H9 (cell line): ENCODE data around the gene SMPD4. TPM values are rescaled to one million over a fixed set of nuclear protein-coding genes. Genes with fewer than 3 reads are reported as not detected.
A peak's percentile ranks its signal among the peaks of the same experiment; 100 is the strongest.
"Not testable (repeated sequence)": the region's sequence is repeated elsewhere in the genome, so short reads cannot be mapped to it uniquely, and the experiment has no call there.

Experiments
- DNase-seq: peaks from one replicate; pipeline ENCODE4 v3.0.0-alpha.2; 2017
- H2AFZ ChIP-seq: one replicate; pipeline ENCODE4 v1.6.1; 2013; ENCODE audit warnings: mild to moderate bottlenecking, low read length, control low read depth, moderate library complexity
- H2AK5ac ChIP-seq: 2 replicates; pipeline ENCODE4 v1.6.1; 2013; ENCODE audit warnings: low read length, control low read depth, mixed read lengths; ENCODE audit not compliant: insufficient read length
- H2BK120ac ChIP-seq: one replicate; pipeline ENCODE4 v1.6.1; 2013; ENCODE audit warnings: low read depth, mild to moderate bottlenecking, low read length, control low read depth, inconsistent platforms; ENCODE audit not compliant: poor library complexity, severe bottlenecking
- H2BK12ac ChIP-seq: 2 replicates; pipeline ENCODE4 v1.6.1; 2013; ENCODE audit warnings: low read length, control low read depth, mixed read lengths, low read depth; ENCODE audit not compliant: insufficient read length
- H2BK15ac ChIP-seq: 2 replicates; pipeline ENCODE4 v1.6.1; 2013; ENCODE audit warnings: low read depth, low read length, control low read depth
- H2BK20ac ChIP-seq: one replicate; pipeline ENCODE4 v1.6.1; 2013; ENCODE audit warnings: low read depth, mild to moderate bottlenecking, low read length, control low read depth, inconsistent platforms; ENCODE audit not compliant: poor library complexity, severe bottlenecking
- H2BK5ac ChIP-seq: 2 replicates; pipeline ENCODE4 v1.6.1; 2013; ENCODE audit warnings: low read length, control low read depth, mixed read lengths; ENCODE audit not compliant: insufficient read length
- H3K14ac ChIP-seq: 2 replicates; pipeline ENCODE4 v1.6.1; 2013; ENCODE audit warnings: low read length, control low read depth; ENCODE audit not compliant: insufficient read depth
- H3K18ac ChIP-seq: 2 replicates; pipeline ENCODE4 v1.6.1; 2013; ENCODE audit warnings: low read depth, mild to moderate bottlenecking, mixed read lengths, low read length, control low read depth; ENCODE audit not compliant: insufficient read length
- H3K23ac ChIP-seq: 2 replicates; pipeline ENCODE4 v1.6.1; 2013; ENCODE audit warnings: low read length, control low read depth, mixed read lengths, low read depth; ENCODE audit not compliant: insufficient read length
- H3K23me2 ChIP-seq: 2 replicates; pipeline ENCODE4 v1.6.1; 2013; ENCODE audit warnings: low read depth, mild to moderate bottlenecking, mixed read lengths, low read length, control low read depth; ENCODE audit not compliant: insufficient read length, poor library complexity, severe bottlenecking
- H3K27ac ChIP-seq: 2 replicates; pipeline ENCODE4 v1.5.1; 2013; ENCODE audit warnings: low read length, control low read depth, mixed read lengths, low read depth; ENCODE audit not compliant: insufficient read length
- H3K27me3 ChIP-seq: 2 replicates; pipeline ENCODE4 v1.6.1; 2013; ENCODE audit warnings: low read length, control low read depth, inconsistent platforms; ENCODE audit not compliant: insufficient read depth
- H3K4ac ChIP-seq: 2 replicates; pipeline ENCODE4 v1.6.1; 2013; ENCODE audit warnings: low read depth, mild to moderate bottlenecking, control low read depth, inconsistent platforms, low read length, moderate library complexity
- H3K4me1 ChIP-seq: 2 replicates; pipeline ENCODE4 v1.6.1; 2013; ENCODE audit warnings: low read length, control low read depth, inconsistent platforms; ENCODE audit not compliant: insufficient read depth
- H3K4me2 ChIP-seq: 2 replicates; pipeline ENCODE4 v1.6.1; 2013; ENCODE audit warnings: low read length, control low read depth, mixed read lengths; ENCODE audit not compliant: insufficient read length, insufficient read depth
- H3K56ac ChIP-seq: 2 replicates; pipeline ENCODE4 v1.6.1; 2013; ENCODE audit warnings: low read depth, mild to moderate bottlenecking, mixed read lengths, low read length, control low read depth; ENCODE audit not compliant: insufficient read length
- H3K79me1 ChIP-seq: 2 replicates; pipeline ENCODE4 v1.6.1; 2013; ENCODE audit warnings: low read depth, mild to moderate bottlenecking, moderate library complexity, low read length, control low read depth, inconsistent platforms; ENCODE audit not compliant: insufficient read depth, poor library complexity, severe bottlenecking
- H3K79me2 ChIP-seq: 2 replicates; pipeline ENCODE4 v1.6.1; 2013; ENCODE audit warnings: low read length, control low read depth, inconsistent platforms; ENCODE audit not compliant: insufficient read depth
- H3K9ac ChIP-seq: 2 replicates; pipeline ENCODE4 v1.6.1; 2013; ENCODE audit warnings: low read length, control low read depth, mixed read lengths; ENCODE audit not compliant: insufficient read length; ENCODE audit errors: extremely low read depth
- H3K9me3 ChIP-seq: one replicate; pipeline ENCODE4 v1.6.1; 2013; ENCODE audit warnings: low read depth, low read length, inconsistent platforms; ENCODE audit not compliant: control insufficient read depth
- H3T11ph ChIP-seq: one replicate; pipeline ENCODE4 v1.6.1; 2013; ENCODE audit warnings: mild to moderate bottlenecking, low read length, control low read depth, inconsistent platforms
- H4K20me1 ChIP-seq: one replicate; pipeline ENCODE4 v1.6.1; 2013; ENCODE audit not compliant: control insufficient read depth, insufficient read length, insufficient read depth
- H4K5ac ChIP-seq: 2 replicates; pipeline ENCODE4 v1.6.1; 2013; ENCODE audit warnings: low read depth, mild to moderate bottlenecking, mixed read lengths, low read length, control low read depth; ENCODE audit not compliant: insufficient read length
- H4K8ac ChIP-seq: replicated peaks from 2 replicates; pipeline ENCODE4 v1.6.1; 2013; ENCODE audit warnings: low read length, control low read depth, mixed read lengths, low read depth; ENCODE audit not compliant: insufficient read length
- H4K91ac ChIP-seq: 2 replicates; pipeline ENCODE4 v1.6.1; 2013; ENCODE audit warnings: low read depth, mild to moderate bottlenecking, moderate library complexity, mixed read lengths, low read length, control low read depth; ENCODE audit not compliant: insufficient read length
- H3K27ac Mint-ChIP-seq, 3 experiments: 2 replicates in 2 of 3; 3 replicates in 1 of 3; pipeline ENCODE4 v1.8.0; 2020 to 2021; ENCODE audit warnings: mixed read lengths in 3 of 3, mild to moderate bottlenecking in 1 of 3, moderate library complexity in 1 of 3
- H3K27me3 Mint-ChIP-seq: 2 replicates; pipeline ENCODE4 v1.8.0; 2021; ENCODE audit warnings: low read depth, mild to moderate bottlenecking, moderate library complexity, mixed read lengths
- H3K36me3 Mint-ChIP-seq, 3 experiments: 2 replicates in 2 of 3; 3 replicates in 1 of 3; pipeline ENCODE4 v1.8.0; 2020 to 2021; ENCODE audit warnings: low read depth in 3 of 3, mixed read lengths in 3 of 3; ENCODE audit not compliant: insufficient read depth in 1 of 3
- H3K4me1 Mint-ChIP-seq, 2 experiments: 2 replicates each; pipeline ENCODE4 v1.8.0; 2020; ENCODE audit warnings: mixed read lengths in 2 of 2
- H3K4me3 Mint-ChIP-seq, 2 experiments: 2 replicates in 1 of 2; 3 replicates in 1 of 2; pipeline ENCODE4 v1.8.0; 2020 to 2021; ENCODE audit warnings: mild to moderate bottlenecking in 2 of 2, mixed read lengths in 2 of 2, moderate library complexity in 1 of 2
- H3K9me3 Mint-ChIP-seq, 2 experiments: 2 replicates in 1 of 2; 3 replicates in 1 of 2; pipeline ENCODE4 v1.8.0; 2020; ENCODE audit warnings: mild to moderate bottlenecking in 2 of 2, mixed read lengths in 2 of 2, moderate library complexity in 1 of 2
- WGBS: extraction: QIAGEN DNeasy Blood & Tissue Kit; methylation state at CpG from one replicate; pipeline ENCODE4 v1.1.7; 2013; ENCODE audit warnings: missing lambda C conversion rate, low lambda C conversion rate, mixed read lengths; ENCODE audit not compliant: insufficient read length; ENCODE audit errors: extremely low coverage; 5-methylcytosine and 5-hydroxymethylcytosine counted together
- total RNA-seq: library from RNA; stranded (reverse); gene quantifications from 2 replicates; pipeline ENCODE4 v1.2.1, GENCODE V29; 2021
- TF ChIP-seq, protein P1 (sequence below): fragments of 200-600 bp; sonication (generic); conservative IDR thresholded peaks from 3 replicates; pipeline ENCODE4 v1.8.0; 2021; ENCODE audit warnings: antibody characterized with exemption, mild to moderate bottlenecking

SMPD4 gene
- total RNA-seq, 1 experiment from 2014 or later: 105 TPM

DNA sequence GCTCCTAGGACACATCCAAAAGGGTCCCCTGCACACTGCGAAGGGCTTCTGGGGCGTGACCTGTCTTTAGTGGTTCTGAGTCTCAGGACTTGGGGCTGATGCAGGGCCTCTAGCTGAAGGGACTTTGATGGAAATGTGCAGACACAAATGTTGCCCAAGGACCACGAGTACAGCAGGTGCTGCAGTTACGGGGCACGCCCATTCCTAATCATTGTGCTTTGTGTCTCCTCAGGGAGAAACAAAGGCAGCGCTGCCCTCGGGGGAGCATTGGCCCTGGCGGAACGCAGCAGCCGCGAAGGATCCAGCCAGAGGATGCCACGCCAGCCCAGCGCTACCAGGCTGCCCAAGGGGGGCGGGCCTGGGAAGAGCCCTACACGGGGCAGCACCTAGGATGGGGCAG, 8.8 kb upstream of the SMPD4 start:
- H4K91ac ChIP-seq: no peak overlapping the region
- no peak overlapping the region for H3K4ac ChIP-seq
- H3K9ac ChIP-seq: no peak overlapping the region
- H3K18ac ChIP-seq: no peak overlapping the region
- no peaks in the 10 kb centered on the region for H3K79me1 ChIP-seq
- H2BK15ac ChIP-seq: no peak overlapping the region
- H2AFZ ChIP-seq: no peak overlapping the region
- no CpG with 5 or more reads among the region's 15 CpGs for WGBS
- Mint-ChIP-seq H3K27me3 (no peaks in the 10 kb centered on the region; the same call in 1 of the 2 replicates), H3K4me1 (no peaks in the 10 kb centered on the region; a peak in 1 of 4 replicates), H3K36me3 (peaks cover 2 to 21% (median 10%) of the 10 kb centered on the region in 3 experiments; a peak in 4 of 7 replicates), H3K27ac (no peak overlapping the region; a peak in 1 of 7 replicates), H3K4me3 (no peak overlapping the region), H3K9me3 (no peaks in the 10 kb centered on the region)
- no peak for DNase-seq
- H3K56ac ChIP-seq: no peak overlapping the region
- H2BK12ac ChIP-seq: no peak overlapping the region
- no peak overlapping the region for H4K5ac ChIP-seq
- no peak overlapping the region for H2BK20ac ChIP-seq
- H3K14ac ChIP-seq: no peak overlapping the region; the same call in 1 of the 2 replicates
- no peaks in the 10 kb centered on the region for H3K9me3 ChIP-seq
- no peaks in the 10 kb centered on the region for H3K4me1 ChIP-seq
- H3K23ac ChIP-seq: no peak overlapping the region
- TF ChIP-seq, protein P1, sequence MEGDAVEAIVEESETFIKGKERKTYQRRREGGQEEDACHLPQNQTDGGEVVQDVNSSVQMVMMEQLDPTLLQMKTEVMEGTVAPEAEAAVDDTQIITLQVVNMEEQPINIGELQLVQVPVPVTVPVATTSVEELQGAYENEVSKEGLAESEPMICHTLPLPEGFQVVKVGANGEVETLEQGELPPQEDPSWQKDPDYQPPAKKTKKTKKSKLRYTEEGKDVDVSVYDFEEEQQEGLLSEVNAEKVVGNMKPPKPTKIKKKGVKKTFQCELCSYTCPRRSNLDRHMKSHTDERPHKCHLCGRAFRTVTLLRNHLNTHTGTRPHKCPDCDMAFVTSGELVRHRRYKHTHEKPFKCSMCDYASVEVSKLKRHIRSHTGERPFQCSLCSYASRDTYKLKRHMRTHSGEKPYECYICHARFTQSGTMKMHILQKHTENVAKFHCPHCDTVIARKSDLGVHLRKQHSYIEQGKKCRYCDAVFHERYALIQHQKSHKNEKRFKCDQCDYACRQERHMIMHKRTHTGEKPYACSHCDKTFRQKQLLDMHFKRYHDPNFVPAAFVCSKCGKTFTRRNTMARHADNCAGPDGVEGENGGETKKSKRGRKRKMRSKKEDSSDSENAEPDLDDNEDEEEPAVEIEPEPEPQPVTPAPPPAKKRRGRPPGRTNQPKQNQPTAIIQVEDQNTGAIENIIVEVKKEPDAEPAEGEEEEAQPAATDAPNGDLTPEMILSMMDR: no peak
- H2BK5ac ChIP-seq: no peak overlapping the region
- no peaks in the 10 kb centered on the region for H4K20me1 ChIP-seq
- H2BK120ac ChIP-seq: no peak overlapping the region
- H3K27ac ChIP-seq: no peak overlapping the region
- H2AK5ac ChIP-seq: no peak overlapping the region
- no peak overlapping the region for H3T11ph ChIP-seq
- no peak overlapping the region for H3K4me2 ChIP-seq
- H4K8ac ChIP-seq: no peak overlapping the region
- no peaks in the 10 kb centered on the region for H3K23me2 ChIP-seq
- no peaks in the 10 kb centered on the region for H3K79me2 ChIP-seq
- H3K27me3 ChIP-seq: no peaks in the 10 kb centered on the region

DNA sequence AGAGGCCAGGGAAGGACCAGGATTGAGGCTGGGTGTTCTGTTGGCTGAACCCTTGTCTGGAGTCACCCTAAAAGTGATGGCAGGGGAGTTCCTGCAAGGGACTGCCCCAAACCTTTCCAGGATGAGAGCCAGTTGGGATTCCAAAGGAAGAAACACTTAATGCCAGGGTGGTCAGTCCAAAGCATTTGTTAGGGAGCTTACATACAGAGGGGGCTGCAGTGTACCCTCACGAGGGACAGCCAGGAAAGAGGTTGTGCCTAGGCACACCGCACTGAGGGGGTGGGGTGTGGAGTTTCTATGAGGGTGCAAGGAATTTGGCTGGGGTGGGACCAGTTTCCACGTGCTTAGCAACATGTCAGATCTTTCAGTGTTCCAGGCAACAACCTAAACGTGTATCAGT, 7.6 kb upstream of the SMPD4 start:
- not testable (repeated sequence) for H3K4me1 ChIP-seq, H2BK15ac ChIP-seq, H3K9me3 Mint-ChIP-seq, H3K14ac ChIP-seq, H3T11ph ChIP-seq, H2BK20ac ChIP-seq, H3K23me2 ChIP-seq, DNase-seq, H3K79me1 ChIP-seq, H3K27me3 Mint-ChIP-seq, H3K18ac ChIP-seq, H3K4me1 Mint-ChIP-seq, H3K9ac ChIP-seq, H3K79me2 ChIP-seq, H3K4me3 Mint-ChIP-seq, H3K4me2 ChIP-seq, H3K27me3 ChIP-seq, H2BK12ac ChIP-seq, H4K5ac ChIP-seq, H2BK5ac ChIP-seq, H3K27ac ChIP-seq, H2BK120ac ChIP-seq, H3K23ac ChIP-seq, H4K91ac ChIP-seq, H2AK5ac ChIP-seq, H3K9me3 ChIP-seq, H3K56ac ChIP-seq, H4K8ac ChIP-seq, H4K20me1 ChIP-seq, H2AFZ ChIP-seq, H3K4ac ChIP-seq
- peak overlapping the region in 1 of 3 experiments; percentile 55; a peak in 2 of 7 replicates for H3K27ac Mint-ChIP-seq
- WGBS: no CpG with 5 or more reads among the region's 4 CpGs
- peaks cover 2 to 21% (median 17%) of the 10 kb centered on the region in 3 experiments; a peak in 5 of 7 replicates for H3K36me3 Mint-ChIP-seq
